ENCODE measurements around the gene PTPRT. TPM values are rescaled to one million over a fixed set of nuclear protein-coding genes. Genes with fewer than 3 reads are reported as not detected.

The PTPRT gene
- total and polyA plus RNA-seq, 2 of the 13 experiments (the other 11 are each of a cell fraction or from before 2014, with no cell fraction given), result under 0.01 to 0.09 TPM

DNA sequence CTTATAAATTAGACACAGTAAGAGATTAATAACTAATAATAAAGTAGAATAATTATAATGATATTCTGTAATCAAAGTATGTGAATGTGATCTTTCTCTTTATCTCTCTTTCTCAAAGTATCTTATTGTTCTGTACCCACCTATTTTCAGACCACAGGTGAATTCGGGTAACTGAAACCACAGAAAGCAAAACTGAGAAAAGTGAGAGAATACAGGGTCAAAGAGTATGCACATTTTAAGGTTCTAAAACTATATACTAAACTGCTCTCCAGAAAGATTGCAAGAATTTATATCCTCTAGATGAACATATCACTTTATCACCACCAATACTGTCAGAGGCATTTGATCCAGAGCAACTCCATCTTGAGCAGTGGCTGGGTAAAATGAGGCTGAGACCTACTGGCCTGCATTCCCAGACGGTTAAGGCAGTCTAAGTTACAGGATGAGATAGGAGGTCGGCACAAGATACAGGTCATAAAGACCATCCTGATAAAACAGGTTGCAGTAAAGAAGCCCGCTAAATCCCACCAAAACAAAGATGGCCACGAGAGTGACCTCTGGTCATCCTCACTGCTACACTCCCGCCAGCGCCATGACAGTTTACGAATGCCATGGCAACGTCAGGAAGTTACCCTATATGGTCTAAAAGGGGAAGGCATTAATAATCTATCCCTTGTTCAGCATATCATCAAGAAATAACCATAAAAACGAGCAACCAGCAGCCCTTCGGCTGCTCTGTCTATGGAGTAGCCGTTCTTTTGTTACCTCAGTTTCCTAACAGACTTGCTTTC is 211.3 kb downstream of the PTPRT start:
- no peak for ATAC-seq
- no TSS peak for BruUV-seq (replicated peaks)
- intact Hi-C loops (cut with micrococcal nuclease; ENCODE audit: unreplicated experiment) (no loop called here), in situ Hi-C loops (cut with HindIII; ENCODE audit: extremely low pct_ligation_motif_present, low pct_unique_long_range_greater_than_20kb) (no loop called here)
- TF ChIP-seq POLR2A (IDR thresholded peaks at IDR 0.05; ENCODE audit: insufficient read depth in 1 of 2, low read depth in 2 of 2, low read length in 2 of 2) (no peak), ZNF577 (CRISPR knock-in tag; IDR thresholded peaks at IDR 0.05; ENCODE audit: borderline replicate concordance, low read depth) (no peak), ESRRA (CRISPR knock-in tag; IDR thresholded peaks at IDR 0.05; ENCODE audit: low read depth) (no peak), NFE2L2 (IDR thresholded peaks at IDR 0.05; ENCODE audit: low read length) (no peak), SYNCRIP (IDR thresholded peaks at IDR 0.05; ENCODE audit: insufficient read depth, low read depth, low read length) (no peak), FOSL1 (CRISPR knock-in tag; IDR thresholded peaks at IDR 0.05; ENCODE audit: borderline replicate concordance) (no peak), NFRKB (IDR thresholded peaks at IDR 0.05) (no peak), GATA4 (IDR thresholded peaks at IDR 0.05; ENCODE audit: borderline replicate concordance, low read depth) (no peak), ZFP62 (CRISPR knock-in tag; IDR thresholded peaks at IDR 0.05) (no peak), HNF4G (IDR thresholded peaks at IDR 0.05; ENCODE audit: borderline replicate concordance, low read depth, low read length) (no peak), HNF4G (CRISPR knock-in tag; IDR thresholded peaks at IDR 0.05; ENCODE audit: borderline replicate concordance, low read depth) (no peak)
- TF ChIP-seq, protein P1, sequence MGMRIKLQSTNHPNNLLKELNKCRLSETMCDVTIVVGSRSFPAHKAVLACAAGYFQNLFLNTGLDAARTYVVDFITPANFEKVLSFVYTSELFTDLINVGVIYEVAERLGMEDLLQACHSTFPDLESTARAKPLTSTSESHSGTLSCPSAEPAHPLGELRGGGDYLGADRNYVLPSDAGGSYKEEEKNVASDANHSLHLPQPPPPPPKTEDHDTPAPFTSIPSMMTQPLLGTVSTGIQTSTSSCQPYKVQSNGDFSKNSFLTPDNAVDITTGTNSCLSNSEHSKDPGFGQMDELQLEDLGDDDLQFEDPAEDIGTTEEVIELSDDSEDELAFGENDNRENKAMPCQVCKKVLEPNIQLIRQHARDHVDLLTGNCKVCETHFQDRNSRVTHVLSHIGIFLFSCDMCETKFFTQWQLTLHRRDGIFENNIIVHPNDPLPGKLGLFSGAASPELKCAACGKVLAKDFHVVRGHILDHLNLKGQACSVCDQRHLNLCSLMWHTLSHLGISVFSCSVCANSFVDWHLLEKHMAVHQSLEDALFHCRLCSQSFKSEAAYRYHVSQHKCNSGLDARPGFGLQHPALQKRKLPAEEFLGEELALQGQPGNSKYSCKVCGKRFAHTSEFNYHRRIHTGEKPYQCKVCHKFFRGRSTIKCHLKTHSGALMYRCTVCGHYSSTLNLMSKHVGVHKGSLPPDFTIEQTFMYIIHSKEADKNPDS (CRISPR knock-in tag; IDR thresholded peaks at IDR 0.05), result no peak
- TF ChIP-seq, protein P2, sequence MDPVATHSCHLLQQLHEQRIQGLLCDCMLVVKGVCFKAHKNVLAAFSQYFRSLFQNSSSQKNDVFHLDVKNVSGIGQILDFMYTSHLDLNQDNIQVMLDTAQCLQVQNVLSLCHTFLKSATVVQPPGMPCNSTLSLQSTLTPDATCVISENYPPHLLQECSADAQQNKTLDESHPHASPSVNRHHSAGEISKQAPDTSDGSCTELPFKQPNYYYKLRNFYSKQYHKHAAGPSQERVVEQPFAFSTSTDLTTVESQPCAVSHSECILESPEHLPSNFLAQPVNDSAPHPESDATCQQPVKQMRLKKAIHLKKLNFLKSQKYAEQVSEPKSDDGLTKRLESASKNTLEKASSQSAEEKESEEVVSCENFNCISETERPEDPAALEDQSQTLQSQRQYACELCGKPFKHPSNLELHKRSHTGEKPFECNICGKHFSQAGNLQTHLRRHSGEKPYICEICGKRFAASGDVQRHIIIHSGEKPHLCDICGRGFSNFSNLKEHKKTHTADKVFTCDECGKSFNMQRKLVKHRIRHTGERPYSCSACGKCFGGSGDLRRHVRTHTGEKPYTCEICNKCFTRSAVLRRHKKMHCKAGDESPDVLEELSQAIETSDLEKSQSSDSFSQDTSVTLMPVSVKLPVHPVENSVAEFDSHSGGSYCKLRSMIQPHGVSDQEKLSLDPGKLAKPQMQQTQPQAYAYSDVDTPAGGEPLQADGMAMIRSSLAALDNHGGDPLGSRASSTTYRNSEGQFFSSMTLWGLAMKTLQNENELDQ (CRISPR knock-in tag; IDR thresholded peaks at IDR 0.05; ENCODE audit: borderline replicate concordance), result no peak
- Histone ChIP-seq H3K27ac (ENCODE audit: extremely low read length, insufficient read depth, low read length) (no peak overlapping the region), H3K4me2 (ENCODE audit: low read depth, low read length) (no peak overlapping the region), H3K4me1 (ENCODE audit: insufficient read depth, low read length) (no peaks in the 10 kb centered on the region), H3K4me3 (replicated peaks in 1 of 3; ENCODE audit: insufficient read depth in 1 of 3, low read depth in 2 of 3, low read length in 3 of 3) (no peak overlapping the region), H3K27me3 (ENCODE audit: control insufficient read depth in 1 of 2, insufficient read depth in 2 of 2, low read length in 2 of 2) (peaks cover 0 to 2% of the 10 kb centered on the region in 2 experiments; a peak in 1 of 5 replicates), H2AFZ (ENCODE audit: low read length) (no peak overlapping the region), H3K36me3 (replicated peaks in 1 of 2; ENCODE audit: control insufficient read depth in 1 of 2, insufficient read depth in 2 of 2, low read length in 2 of 2) (no peaks in the 10 kb centered on the region), H3K9me3 (ENCODE audit: low read length) (no peaks in the 10 kb centered on the region), H3K9ac (ENCODE audit: insufficient read depth, low read depth, low read length) (no peak overlapping the region), H3K79me2 (ENCODE audit: insufficient read depth, low read length) (no peaks in the 10 kb centered on the region), H4K20me1 (ENCODE audit: insufficient read depth, low read length) (no peaks in the 10 kb centered on the region)
- 29% methylated on average over 12 of the region's 12 CpGs for WGBS (ENCODE audit: low lambda C conversion rate)
- POLR2A ChIA-PET, result no interaction called here
- CTCF ChIA-PET (ENCODE audit: low intra/inter-chr PET ratio, low total read pairs), result no interaction called here
- no peak for FAIRE-seq
- DNase-seq (ENCODE audit: low spot score), result no peak
